Stimulated activated CD8-positive, alpha-beta memory T cell treated with anti-CD3 and anti-CD28 coated beads, Interleukin-15, amount 100 ng/mL, for 48 hours (primary cell): ENCODE data around the gene ETNPPL.

ENCODE experiments used
- DNase-seq, 2 donors: peaks; one replicate each; pipeline ENCODE4 v3.0.0-alpha.2; 2020; ENCODE audit warnings: low read depth in 2 of 2

ETNPPL gene

DNA sequence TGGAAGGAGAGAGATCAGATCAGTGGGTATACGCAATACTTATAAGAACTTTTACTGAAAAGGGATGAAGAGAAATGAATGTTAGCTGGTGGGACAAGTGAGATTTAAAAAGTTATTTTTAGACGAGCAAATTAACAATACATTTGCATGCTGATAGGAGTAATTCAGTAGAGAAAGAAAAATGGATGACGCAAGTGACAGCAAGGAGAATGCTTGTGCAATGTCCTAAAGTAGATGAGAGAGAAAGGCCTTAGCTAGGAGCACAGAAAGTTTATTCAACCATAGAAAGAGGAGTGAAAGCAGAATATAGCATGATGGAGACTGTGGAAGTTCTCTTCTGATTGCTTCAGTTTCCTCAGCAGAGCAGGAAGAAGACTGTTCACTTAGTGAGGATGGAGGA lies 66.7 kb downstream of the ETNPPL start:
- no peak for DNase-seq

DNA sequence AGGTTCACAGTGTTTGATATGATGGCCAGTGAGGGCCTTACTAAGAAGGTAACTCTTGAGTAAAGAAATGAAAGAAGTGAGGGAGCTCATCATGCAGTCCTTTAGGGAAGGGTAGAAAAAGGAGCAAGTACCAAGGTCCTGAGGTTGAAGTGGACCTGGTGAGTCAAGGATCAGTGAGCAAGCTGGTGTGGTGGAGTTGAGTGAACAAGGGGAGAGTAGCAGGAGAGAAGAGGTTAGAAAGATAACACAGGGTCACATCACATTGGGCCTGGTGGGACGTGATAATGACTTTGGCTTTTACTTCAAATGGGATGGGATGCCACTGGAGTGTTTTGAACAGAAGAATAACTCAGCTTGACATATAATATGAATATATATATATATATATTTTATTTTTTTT lies 67.8 kb downstream of the ETNPPL start:
- no peak for DNase-seq

GRCh38 chr4:108694423-108694822 lies 68.4 kb downstream of the ETNPPL start:
- DNase-seq, result no peak

- no peak for DNase-seq
These were observed 69.0 kb downstream of the ETNPPL start for GRCh38 chr4:108693819-108694218.

DNA sequence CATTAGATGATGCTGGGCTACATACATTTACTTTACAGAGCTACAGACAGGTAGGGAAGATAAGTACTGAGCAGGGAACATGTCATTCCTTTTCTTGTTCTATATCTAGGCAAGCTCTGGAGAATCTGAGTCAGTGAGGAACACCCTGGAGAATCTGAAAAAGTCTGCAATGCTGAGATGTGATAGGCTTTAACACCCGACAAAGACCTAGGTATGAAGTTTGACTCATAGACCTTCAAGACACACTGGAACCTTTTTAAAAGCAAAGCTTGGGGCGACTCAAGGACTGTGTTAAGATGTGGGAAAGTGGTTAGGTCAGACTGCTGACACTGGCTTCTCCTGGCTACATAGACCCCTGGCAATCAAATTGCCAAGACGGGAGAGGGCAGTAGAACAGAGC lies 69.6 kb downstream of the ETNPPL start:
- no peak for DNase-seq
